Cardiac muscle cell (in vitro differentiated cells and primary cell): ENCODE results near the gene YRDC. TPM values are rescaled to one million over a fixed set of nuclear protein-coding genes. Genes with fewer than 3 reads are reported as not detected.
"Not testable (repeated sequence)": the region's sequence is repeated elsewhere in the genome, so short reads cannot be mapped to it uniquely, and the experiment has no call there.

Experiments used
- DNase-seq, 2 donors: peaks; one replicate each; pipeline versions ENCODE4 v3.0.0 to v3.0.0-alpha.2; 2010 to 2017; ENCODE audit warnings: low read depth in 1 of 2, low spot score in 1 of 2
- H3K27ac ChIP-seq: fragments of 200-600 bp; sonication (generic); 2 replicates; pipeline ENCODE4 v1.5.1; 2016
- H3K27me3 ChIP-seq: fragments of 200-600 bp; sonication (generic); 2 replicates; pipeline ENCODE4 v1.6.0; 2016; ENCODE audit warnings: control low read depth
- H3K36me3 ChIP-seq: fragments of 200-600 bp; sonication (generic); 2 replicates; pipeline ENCODE4 v1.5.1; 2016; ENCODE audit warnings: control low read depth
- H3K4me1 ChIP-seq: fragments of 200-600 bp; sonication (generic); 2 replicates; pipeline ENCODE4 v1.8.1; 2017; ENCODE audit warnings: low read depth, mild to moderate bottlenecking, mixed run types
- H3K4me3 ChIP-seq: fragments of 200-600 bp; sonication (generic); 2 replicates; pipeline ENCODE4 v1.5.1; 2016; ENCODE audit warnings: mild to moderate bottlenecking
- H3K9me3 ChIP-seq: fragments of 200-600 bp; sonication (generic); 2 replicates; pipeline ENCODE4 v1.5.1; 2017; ENCODE audit warnings: low read depth, mild to moderate bottlenecking, control low read depth
- polyA plus RNA-seq: library from polyadenylated mRNA; unstranded; fragments of >200 nt; fragmentation: Nextera tagmentation; extraction: Ambion mirVana; gene quantifications from 2 replicates; pipeline ENCODE4 v1.2.1, GENCODE V29; 2016
- total RNA-seq: library from RNA; depleted of rRNA; stranded (reverse); fragments of >200 nt; gene quantifications from 2 replicates; pipeline ENCODE4 v1.2.3, GENCODE V29; 2016
- TF ChIP-seq, protein P1 (sequence below): IDR thresholded peaks from 2 replicates; pipeline ENCODE4 v1.5.1; 2012; ENCODE audit warnings: low read depth, mild to moderate bottlenecking, low read length

Gene YRDC
- total and polyA plus RNA-seq, 2 experiments from 2014 or later: 9.7 to 22.2 TPM

DNA sequence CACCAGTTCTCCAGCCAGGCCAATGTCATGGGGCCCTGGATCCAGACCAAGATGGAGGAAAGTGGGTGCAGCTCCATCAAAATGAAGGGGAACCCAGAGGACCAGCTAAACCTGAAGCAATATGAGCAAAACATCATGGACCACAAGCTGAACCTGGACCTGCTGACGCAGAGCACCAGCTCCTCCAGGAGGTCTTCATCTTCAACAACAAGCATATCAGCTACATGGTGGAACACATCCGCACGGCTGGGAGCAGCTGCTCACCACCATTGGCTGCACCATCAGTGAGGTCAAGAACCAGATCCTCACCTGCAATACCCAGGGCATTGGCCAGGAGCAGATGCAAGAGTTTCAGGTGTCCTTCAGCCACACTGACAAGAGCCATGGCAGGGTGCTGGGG lies 29.4 kb downstream of the YRDC start:
- H3K27me3 ChIP-seq: peaks cover 17% of the 10 kb centered on the region

DNA sequence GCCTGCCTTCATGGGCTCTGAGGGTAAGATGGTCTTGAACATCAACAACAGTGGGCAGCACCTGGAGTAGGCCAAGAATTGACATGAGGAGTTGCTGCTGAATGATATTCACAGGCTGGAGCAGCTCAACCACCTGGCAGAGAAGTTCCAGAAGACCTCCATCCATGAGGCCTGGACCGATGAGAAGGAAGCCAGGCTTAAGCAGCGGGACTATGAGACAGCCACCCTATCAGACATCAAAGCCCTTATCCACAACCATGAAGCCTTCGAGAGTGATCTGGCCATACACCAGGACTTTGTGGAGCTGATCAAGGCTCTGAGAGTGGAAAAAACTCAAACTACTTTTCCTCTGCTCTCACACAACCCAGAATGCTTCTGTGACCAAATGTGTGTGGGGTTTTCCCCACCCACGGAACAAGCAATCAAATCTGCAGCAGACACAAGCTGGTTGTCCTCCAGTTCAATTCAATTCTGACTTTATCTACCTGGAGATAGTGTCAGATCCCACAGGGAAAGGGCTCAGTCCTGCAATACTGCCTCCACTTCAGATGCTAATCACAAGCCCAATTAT lies 31.0 kb downstream of the YRDC start:
- no peak for DNase-seq
- peaks cover 13% of the 10 kb centered on the region for H3K27me3 ChIP-seq
- TF ChIP-seq, protein P1, sequence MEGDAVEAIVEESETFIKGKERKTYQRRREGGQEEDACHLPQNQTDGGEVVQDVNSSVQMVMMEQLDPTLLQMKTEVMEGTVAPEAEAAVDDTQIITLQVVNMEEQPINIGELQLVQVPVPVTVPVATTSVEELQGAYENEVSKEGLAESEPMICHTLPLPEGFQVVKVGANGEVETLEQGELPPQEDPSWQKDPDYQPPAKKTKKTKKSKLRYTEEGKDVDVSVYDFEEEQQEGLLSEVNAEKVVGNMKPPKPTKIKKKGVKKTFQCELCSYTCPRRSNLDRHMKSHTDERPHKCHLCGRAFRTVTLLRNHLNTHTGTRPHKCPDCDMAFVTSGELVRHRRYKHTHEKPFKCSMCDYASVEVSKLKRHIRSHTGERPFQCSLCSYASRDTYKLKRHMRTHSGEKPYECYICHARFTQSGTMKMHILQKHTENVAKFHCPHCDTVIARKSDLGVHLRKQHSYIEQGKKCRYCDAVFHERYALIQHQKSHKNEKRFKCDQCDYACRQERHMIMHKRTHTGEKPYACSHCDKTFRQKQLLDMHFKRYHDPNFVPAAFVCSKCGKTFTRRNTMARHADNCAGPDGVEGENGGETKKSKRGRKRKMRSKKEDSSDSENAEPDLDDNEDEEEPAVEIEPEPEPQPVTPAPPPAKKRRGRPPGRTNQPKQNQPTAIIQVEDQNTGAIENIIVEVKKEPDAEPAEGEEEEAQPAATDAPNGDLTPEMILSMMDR: no peak
- H3K9me3 ChIP-seq: no peaks in the 10 kb centered on the region
- no peak overlapping the region for H3K27ac ChIP-seq
- H3K4me3 ChIP-seq: no peak overlapping the region
- no peaks in the 10 kb centered on the region for H3K4me1 ChIP-seq
- no peaks in the 10 kb centered on the region for H3K36me3 ChIP-seq

More for the DNA sequence above, 29.4 kb downstream of the YRDC start:
- H3K9me3 ChIP-seq: no peaks in the 10 kb centered on the region
- no peak overlapping the region for H3K4me3 ChIP-seq
- DNase-seq: no peak
- H3K4me1 ChIP-seq: no peaks in the 10 kb centered on the region
- no peaks in the 10 kb centered on the region for H3K36me3 ChIP-seq
- no peak overlapping the region for H3K27ac ChIP-seq
- TF ChIP-seq, protein P1: no peak

DNA sequence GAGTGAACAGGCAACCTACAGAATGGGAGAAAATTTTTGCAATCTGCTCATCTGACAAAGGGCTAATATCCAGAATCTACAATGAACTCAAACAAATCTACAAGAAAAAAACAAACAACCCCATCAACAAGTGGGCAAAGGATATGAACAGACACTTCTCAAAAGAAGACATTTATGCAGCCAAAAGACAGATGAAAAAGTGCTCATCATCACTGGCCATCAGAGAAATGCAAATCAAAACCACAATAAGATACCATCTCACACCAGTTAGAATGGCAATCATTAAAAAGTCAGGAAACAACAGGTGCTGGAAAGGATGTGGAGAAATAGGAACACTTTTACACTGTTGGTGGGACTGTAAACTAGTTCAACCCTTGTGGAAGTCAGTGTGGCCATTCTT lies 36.6 kb downstream of the YRDC start:
- peaks cover 46% of the 10 kb centered on the region for H3K27me3 ChIP-seq

DNA sequence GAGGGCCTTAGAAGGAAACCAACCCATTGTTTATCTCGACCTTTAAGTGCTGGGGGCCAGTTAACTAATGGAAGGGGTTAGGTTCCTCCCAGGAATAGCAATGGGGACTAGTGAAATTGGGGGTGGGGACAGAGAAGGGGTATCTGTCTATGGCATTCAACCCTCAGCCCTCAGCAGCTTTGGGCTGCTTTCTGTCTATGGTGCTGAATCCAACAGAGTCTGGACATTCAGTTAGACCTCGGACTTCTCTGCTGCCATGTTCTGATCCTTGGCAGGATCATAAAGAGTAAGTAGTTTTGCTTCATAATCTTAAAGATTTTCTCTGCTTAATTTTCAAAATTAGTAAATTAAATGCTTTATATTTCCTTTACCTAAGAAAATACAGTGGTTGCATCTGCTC lies 40.5 kb downstream of the YRDC start:
- H3K27me3 ChIP-seq: peaks cover 85% of the 10 kb centered on the region

More for the DNA sequence above, 36.6 kb downstream of the YRDC start:
- H3K4me1 ChIP-seq, H3K27ac ChIP-seq, H3K9me3 ChIP-seq, DNase-seq, H3K4me3 ChIP-seq, H3K36me3 ChIP-seq: not testable (repeated sequence)

DNA sequence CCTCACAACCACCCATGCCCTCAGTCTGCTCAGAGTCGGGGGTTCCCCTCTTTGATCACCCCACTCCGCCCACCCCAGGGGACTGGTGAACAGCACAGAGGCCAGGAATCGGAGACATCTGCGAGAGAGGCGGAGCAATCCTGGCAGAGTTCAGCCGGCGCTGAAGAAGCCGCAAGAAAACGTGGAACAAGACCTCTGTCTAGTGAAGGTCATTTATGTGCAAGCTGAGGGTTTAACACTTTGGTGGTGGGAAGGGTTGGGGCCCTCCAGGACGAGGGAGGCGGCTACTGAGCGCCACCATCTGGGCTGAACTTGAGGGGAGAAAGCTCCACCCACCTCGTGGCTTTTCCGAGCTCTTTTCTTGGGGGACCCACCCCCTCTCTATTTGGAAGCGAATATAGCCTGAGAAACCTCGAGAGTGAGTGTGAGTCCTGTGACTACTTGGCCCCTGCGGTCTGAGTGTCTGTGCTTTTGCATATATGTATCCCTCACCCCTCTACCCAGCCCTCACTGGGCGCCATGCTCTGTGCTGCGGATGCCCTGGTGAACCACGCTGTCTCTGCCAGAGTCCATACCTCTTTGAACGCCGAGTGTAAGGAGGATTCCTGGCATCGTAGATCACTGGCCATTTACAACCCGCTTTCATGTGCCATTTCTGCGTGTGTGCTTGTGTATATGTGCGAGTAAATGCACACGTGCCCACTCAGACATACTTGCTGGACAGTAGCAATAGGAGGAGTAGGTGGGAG lies 41.9 kb downstream of the YRDC start:
- H3K27ac ChIP-seq: no peak overlapping the region
- no peaks in the 10 kb centered on the region for H3K9me3 ChIP-seq
- TF ChIP-seq, protein P1: no peak
- H3K4me1 ChIP-seq: no peaks in the 10 kb centered on the region
- peaks cover 99% of the 10 kb centered on the region for H3K27me3 ChIP-seq
- no peak for DNase-seq
- no peaks in the 10 kb centered on the region for H3K36me3 ChIP-seq
- no peak overlapping the region for H3K4me3 ChIP-seq

More for the DNA sequence above, 40.5 kb downstream of the YRDC start:
- H3K36me3 ChIP-seq: no peaks in the 10 kb centered on the region
- no peaks in the 10 kb centered on the region for H3K9me3 ChIP-seq
- no peak overlapping the region for H3K4me3 ChIP-seq
- no peak overlapping the region for H3K27ac ChIP-seq
- TF ChIP-seq, protein P1: no peak
- H3K4me1 ChIP-seq: no peaks in the 10 kb centered on the region
- no peak for DNase-seq

DNA sequence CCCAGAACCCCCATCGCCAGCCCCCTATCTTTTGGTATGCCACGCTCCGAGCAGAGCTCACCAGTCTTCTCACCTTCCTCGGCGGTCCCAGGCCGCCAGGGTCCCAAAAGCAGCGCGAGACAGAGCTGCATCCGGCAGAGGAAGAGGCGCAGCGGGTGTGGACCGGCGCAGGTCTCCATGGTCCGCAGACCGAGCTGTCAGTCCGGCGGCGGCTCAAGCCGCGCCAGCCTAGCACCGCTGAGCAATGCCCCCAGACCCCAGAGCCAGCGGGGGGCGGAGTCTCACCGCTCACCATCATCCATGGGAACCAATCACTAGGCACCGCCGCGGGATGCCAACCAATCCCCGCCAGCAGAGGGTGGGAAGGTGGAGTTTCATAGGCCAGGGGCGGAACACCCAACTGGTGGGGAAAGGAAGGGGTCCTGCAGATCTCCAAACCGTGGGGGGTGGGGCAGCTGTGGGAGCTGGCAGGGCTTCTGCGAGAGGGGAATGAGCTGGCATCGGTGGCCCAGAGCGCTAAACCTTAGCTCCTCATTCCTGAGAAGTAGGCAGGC lies 43.0 kb downstream of the YRDC start, which contains the start of gene EPHA10:
Gene EPHA10 (minus strand): TSS at position 233 of the 554 bp plus-strand sequence. CDS start 54 bp downstream, at position 179.
- no peaks in the 10 kb centered on the region for H3K9me3 ChIP-seq
- no peak within 1 kb of the TSS for H3K27ac ChIP-seq
- no peaks in the 10 kb centered on the region for H3K4me1 ChIP-seq
- DNase-seq: no peak
- H3K4me3 ChIP-seq: no peak within 1 kb of the TSS
- TF ChIP-seq, protein P1: no peak
- no peaks in the 10 kb centered on the region for H3K36me3 ChIP-seq
- peaks cover 99% of the 10 kb centered on the region for H3K27me3 ChIP-seq
